Measurements from ENCODE around the gene PRAMEF27. TPM values are rescaled to one million over a fixed set of nuclear protein-coding genes. Genes with fewer than 3 reads are reported as not detected.

Gene PRAMEF27
- total and polyA plus RNA-seq, 2 experiments from 2014 or later: not detected

Other genes starting within 250 kb of the PRAMEF27 start
- gene PRAMEF11, start 225.2 kb downstream of the PRAMEF27 start, total RNA-seq (2014; rRNA removed; shearing (Covaris generic)): not detected in 2 replicates
- gene PRAMEF11, start 225.2 kb downstream of the PRAMEF27 start, polyA plus RNA-seq (2016; fragmentation: Nextera tagmentation; extraction: Ambion mirVana): not detected in 2 replicates
- gene HNRNPCL1, start 207.9 kb downstream of the PRAMEF27 start, total RNA-seq (2014; rRNA removed; shearing (Covaris generic)): not detected in 2 replicates
- gene HNRNPCL1, start 207.9 kb downstream of the PRAMEF27 start, polyA plus RNA-seq (2016; fragmentation: Nextera tagmentation; extraction: Ambion mirVana): not detected in 2 replicates
- gene PRAMEF2, start 199.5 kb downstream of the PRAMEF27 start, total RNA-seq (2014; rRNA removed; shearing (Covaris generic)): not detected in 2 replicates
- not detected in 2 replicates for gene PRAMEF2, start 199.5 kb downstream of the PRAMEF27 start, polyA plus RNA-seq (2016; fragmentation: Nextera tagmentation; extraction: Ambion mirVana)
- gene PRAMEF4, start 170.4 kb downstream of the PRAMEF27 start, total RNA-seq (2014; rRNA removed; shearing (Covaris generic)): not detected in 2 replicates
- not detected in 2 replicates for gene PRAMEF4, start 170.4 kb downstream of the PRAMEF27 start, polyA plus RNA-seq (2016; fragmentation: Nextera tagmentation; extraction: Ambion mirVana)
- not detected in 2 replicates for gene PRAMEF10, start 158.3 kb downstream of the PRAMEF27 start, total RNA-seq (2014; rRNA removed; shearing (Covaris generic))
- gene PRAMEF10, start 158.3 kb downstream of the PRAMEF27 start, polyA plus RNA-seq (2016; fragmentation: Nextera tagmentation; extraction: Ambion mirVana): not detected in 2 replicates
- not detected in 2 replicates for gene PRAMEF7, start 140.0 kb downstream of the PRAMEF27 start, total RNA-seq (2014; rRNA removed; shearing (Covaris generic))
- not detected in 2 replicates for gene PRAMEF7, start 140.0 kb downstream of the PRAMEF27 start, polyA plus RNA-seq (2016; fragmentation: Nextera tagmentation; extraction: Ambion mirVana)
- gene PRAMEF6, start 109.0 kb downstream of the PRAMEF27 start, total RNA-seq (2014; rRNA removed; shearing (Covaris generic)): not detected in 2 replicates
- not detected in 2 replicates for gene PRAMEF6, start 109.0 kb downstream of the PRAMEF27 start, polyA plus RNA-seq (2016; fragmentation: Nextera tagmentation; extraction: Ambion mirVana)
- not detected in 2 replicates for gene HNRNPCL3, start 4.2 kb upstream of the PRAMEF27 start, total RNA-seq (2014; rRNA removed; shearing (Covaris generic))
- not detected in 2 replicates for gene HNRNPCL3, start 4.2 kb upstream of the PRAMEF27 start, polyA plus RNA-seq (2016; fragmentation: Nextera tagmentation; extraction: Ambion mirVana)
- gene PRAMEF25, start 14.2 kb upstream of the PRAMEF27 start, total RNA-seq (2014; rRNA removed; shearing (Covaris generic)): not detected in 2 replicates
- gene PRAMEF25, start 14.2 kb upstream of the PRAMEF27 start, polyA plus RNA-seq (2016; fragmentation: Nextera tagmentation; extraction: Ambion mirVana): not detected in 2 replicates
- not detected in 2 replicates for gene HNRNPCL2, start 60.3 kb upstream of the PRAMEF27 start, total RNA-seq (2014; rRNA removed; shearing (Covaris generic))
- not detected in 2 replicates for gene HNRNPCL2, start 60.3 kb upstream of the PRAMEF27 start, polyA plus RNA-seq (2016; fragmentation: Nextera tagmentation; extraction: Ambion mirVana)
- not detected in 2 replicates for gene PRAMEF26, start 99.4 kb upstream of the PRAMEF27 start, total RNA-seq (2014; rRNA removed; shearing (Covaris generic))
- gene PRAMEF26, start 99.4 kb upstream of the PRAMEF27 start, polyA plus RNA-seq (2016; fragmentation: Nextera tagmentation; extraction: Ambion mirVana): not detected in 2 replicates
- gene HNRNPCL4, start 109.1 kb upstream of the PRAMEF27 start, total RNA-seq (2014; rRNA removed; shearing (Covaris generic)): not detected in 2 replicates
- not detected in 2 replicates for gene HNRNPCL4, start 109.1 kb upstream of the PRAMEF27 start, polyA plus RNA-seq (2016; fragmentation: Nextera tagmentation; extraction: Ambion mirVana)
- gene PRAMEF9, start 115.3 kb upstream of the PRAMEF27 start, total RNA-seq (2014; rRNA removed; shearing (Covaris generic)): not detected in 2 replicates
- not detected in 2 replicates for gene PRAMEF9, start 115.3 kb upstream of the PRAMEF27 start, polyA plus RNA-seq (2016; fragmentation: Nextera tagmentation; extraction: Ambion mirVana)
- gene PRAMEF13, start 144.8 kb upstream of the PRAMEF27 start, total RNA-seq (2014; rRNA removed; shearing (Covaris generic)): not detected in 2 replicates
- not detected in 2 replicates for gene PRAMEF13, start 144.8 kb upstream of the PRAMEF27 start, polyA plus RNA-seq (2016; fragmentation: Nextera tagmentation; extraction: Ambion mirVana)
- not detected in 2 replicates for gene PRAMEF18, start 169.6 kb upstream of the PRAMEF27 start, total RNA-seq (2014; rRNA removed; shearing (Covaris generic))
- gene PRAMEF18, start 169.6 kb upstream of the PRAMEF27 start, polyA plus RNA-seq (2016; fragmentation: Nextera tagmentation; extraction: Ambion mirVana): not detected in 2 replicates
- gene PRAMEF5, start 197.6 kb upstream of the PRAMEF27 start, total RNA-seq (2014; rRNA removed; shearing (Covaris generic)): not detected in 2 replicates
- not detected in 2 replicates for gene PRAMEF5, start 197.6 kb upstream of the PRAMEF27 start, polyA plus RNA-seq (2016; fragmentation: Nextera tagmentation; extraction: Ambion mirVana)
- gene PRAMEF8, start 228.6 kb upstream of the PRAMEF27 start, total RNA-seq (2014; rRNA removed; shearing (Covaris generic)): not detected in 2 replicates
- gene PRAMEF8, start 228.6 kb upstream of the PRAMEF27 start, polyA plus RNA-seq (2016; fragmentation: Nextera tagmentation; extraction: Ambion mirVana): not detected in 2 replicates
- gene PRAMEF33, start 247.0 kb upstream of the PRAMEF27 start, total RNA-seq (2014; rRNA removed; shearing (Covaris generic)): not detected in 2 replicates
- not detected in 2 replicates for gene PRAMEF33, start 247.0 kb upstream of the PRAMEF27 start, polyA plus RNA-seq (2016; fragmentation: Nextera tagmentation; extraction: Ambion mirVana)

All from GM23338 (cell line).